GM12878 (cell line): ENCODE results near the gene LIMS2. TPM values are rescaled to one million over a fixed set of nuclear protein-coding genes. Genes with fewer than 3 reads are reported as not detected.

Source experiments
- ATAC-seq: fragments of 200-7000 bp; cut with Tn5 transposase; 3 replicates; pipeline ENCODE4 v1.9.1; 2020; ENCODE audit warnings: mild to moderate bottlenecking, moderate library complexity
- BruUV-seq: library from RNA; stranded (reverse); fragments of 400-500 nt; replicated peaks from 2 replicates; lab custom pipeline; 2021; lab: Mats Ljungman, UMichigan
- CTCF ChIA-PET: fragments of 300-600 bp; sonication (Branson Sonifier 250); formaldehyde crosslinking; extraction: SDS; loops from one replicate; lab custom pipeline; 2021; ENCODE audit warnings: inconsistent platforms; lab: Yijun Ruan, JAX
- POLR2A ChIA-PET: fragments of 350-600 bp; formaldehyde crosslinking; extraction: SDS; loops from one replicate; lab custom pipeline; 2021; ENCODE audit warnings: inconsistent platforms; lab: Charles Lee
- RAD21 ChIA-PET: fragments of 300-600 bp; sonication (Branson Sonifier 250); formaldehyde crosslinking; loops from one replicate; lab custom pipeline; 2023; ENCODE audit warnings: antibody characterized with exemption; ENCODE audit not compliant: unreplicated experiment; lab: Charles Lee
- SMC1A ChIA-PET: fragments of 300-600 bp; sonication (Branson Sonifier 250); formaldehyde crosslinking; loops from one replicate; lab custom pipeline; 2023; ENCODE audit not compliant: unreplicated experiment, uncharacterized antibody; lab: Charles Lee
- DNase-seq: peaks from one replicate; pipeline ENCODE4 v3.0.0-alpha.2; 2011; ENCODE audit warnings: low read depth, low spot score
- FAIRE-seq: peaks from 3 replicates; lab custom pipeline; 2011; peaks lifted over from hg19 to GRCh38; lab: Jason Lieb, UNC
- H2AFZ ChIP-seq: 2 replicates; pipeline ENCODE4 v1.6.0; 2011; ENCODE audit warnings: low read depth, low read length, control low read depth; ENCODE audit not compliant: control insufficient read depth
- H3K27ac ChIP-seq: 2 replicates; pipeline ENCODE4 v1.5.1; 2011; ENCODE audit warnings: control low read depth; ENCODE audit not compliant: control insufficient read depth, insufficient read depth
- H3K27me3 ChIP-seq, 2 experiments: replicated peaks in 1 of 2; 2 replicates each; pipeline versions ENCODE4 v1.6.0 to v1.6.1; 2011; ENCODE audit warnings: low read length in 1 of 2; ENCODE audit not compliant: control insufficient read depth in 2 of 2, insufficient read depth in 2 of 2
- H3K36me3 ChIP-seq, 2 experiments: 2 replicates each; pipeline ENCODE4 v1.5.1; 2011; ENCODE audit warnings: low read length in 1 of 2; ENCODE audit not compliant: control insufficient read depth in 2 of 2, insufficient read depth in 2 of 2
- H3K4me1 ChIP-seq: 2 replicates; pipeline ENCODE4 v1.6.1; 2011; ENCODE audit warnings: mild to moderate bottlenecking, low read length, moderate library complexity, mixed read lengths; ENCODE audit not compliant: control insufficient read depth, insufficient read depth
- H3K4me2 ChIP-seq: 2 replicates; pipeline ENCODE4 v1.6.0; 2011; ENCODE audit warnings: control low read depth; ENCODE audit not compliant: control insufficient read depth, insufficient read depth
- H3K4me3 ChIP-seq: fragments of 200-600 bp; sonication (generic); 2 replicates; pipeline ENCODE4 v1.5.1; 2016
- H3K79me2 ChIP-seq: 2 replicates; pipeline ENCODE4 v1.6.0; 2011; ENCODE audit warnings: low read length; ENCODE audit not compliant: control insufficient read depth, insufficient read depth
- H3K9ac ChIP-seq: 2 replicates; pipeline ENCODE4 v1.8.0; 2011; ENCODE audit warnings: low read length, control low read depth, mixed read lengths; ENCODE audit not compliant: control insufficient read depth, insufficient read depth
- H3K9me3 ChIP-seq: replicated peaks from 3 replicates; pipeline ENCODE4 v1.5.1; 2011; ENCODE audit warnings: mild to moderate bottlenecking, low read length; ENCODE audit not compliant: control insufficient read depth, insufficient read depth
- H4K20me1 ChIP-seq: 2 replicates; pipeline ENCODE4 v1.6.0; 2011; ENCODE audit not compliant: control insufficient read depth, insufficient read depth
- ATF3 ChIP-seq: IDR thresholded peaks from 2 replicates; pipeline ENCODE4 v1.6.1; 2011; ENCODE audit warnings: low read depth, mild to moderate bottlenecking, low read length, moderate library complexity, borderline replicate concordance; ENCODE audit errors: extremely low read depth
- BACH1 ChIP-seq: fragments of 450-650 bp; IDR thresholded peaks from 2 replicates; pipeline ENCODE4 v1.6.1; 2017; ENCODE audit warnings: mild to moderate bottlenecking, borderline replicate concordance
- CUX1 ChIP-seq: IDR thresholded peaks from 2 replicates; pipeline ENCODE4 v1.6.1; 2012; ENCODE audit warnings: improper control_type of control experiment, low read depth, low read length; ENCODE audit not compliant: insufficient replicate concordance
- MEF2A ChIP-seq: IDR thresholded peaks from 2 replicates; pipeline ENCODE4 v1.6.1; 2011; ENCODE audit warnings: low read depth, mild to moderate bottlenecking, low read length, moderate library complexity; ENCODE audit not compliant: insufficient read depth
- MYC ChIP-seq: IDR thresholded peaks from 2 replicates; pipeline ENCODE4 v1.6.1; 2011; ENCODE audit warnings: mild to moderate bottlenecking, low read length, moderate library complexity, inconsistent platforms; ENCODE audit not compliant: insufficient read depth, insufficient replicate concordance, insufficient read length, severe bottlenecking
- RAD21 ChIP-seq: IDR thresholded peaks from 2 replicates; pipeline ENCODE4 v1.6.1; 2011; ENCODE audit warnings: mild to moderate bottlenecking, low read depth, low read length, moderate library complexity; ENCODE audit not compliant: insufficient read depth
- RAD51 ChIP-seq: fragments of 450-650 bp; IDR thresholded peaks from 2 replicates; pipeline ENCODE4 v1.6.1; 2016; ENCODE audit warnings: moderate library complexity, mild to moderate bottlenecking, inconsistent platforms
- SMAD5 ChIP-seq: IDR thresholded peaks from 2 replicates; pipeline ENCODE4 v1.6.1; 2016; ENCODE audit warnings: antibody characterized with exemption, low read depth
- TBL1XR1 ChIP-seq: IDR thresholded peaks from 2 replicates; pipeline ENCODE4 v1.6.1; 2012; ENCODE audit warnings: low read depth, low read length, improper control_type of control experiment
- ZZZ3 ChIP-seq: IDR thresholded peaks from 2 replicates; pipeline ENCODE4 v1.6.1; 2011; ENCODE audit warnings: low read depth; ENCODE audit not compliant: control insufficient read depth, insufficient read length
- WGBS: methylation state at CpG from one replicate; pipeline ENCODE4 v1.1.6; 2016; ENCODE audit warnings: low lambda C conversion rate; ENCODE audit not compliant: insufficient replicate concordance, insufficient coverage; ENCODE audit errors: missing lambda C conversion rate; 5-methylcytosine and 5-hydroxymethylcytosine counted together
- in situ Hi-C: fragments of 300-500 bp; cut with MboI; formaldehyde crosslinking; loops from 9 replicates; pipeline ENCODE4 v1.14.3; 2018; ENCODE audit warnings: mixed read lengths
- intact Hi-C: fragments of 100-400 bp; cut with micrococcal nuclease; formaldehyde crosslinking; loops from one replicate; pipeline ENCODE4 v1.14.2; 2022; ENCODE audit not compliant: unreplicated experiment
- polyA plus RNA-seq, 11 experiments: library from polyadenylated mRNA; depleted of rRNA in 4 of 11; unstranded in 6 of 11; stranded (reverse) in 5 of 11; fragments of >200 nt; fragmentation: Nextera tagmentation in 4 of 11; fragmentation: Illumina TruSeq in 1 of 11; extraction: Ambion mirVana in 4 of 11; extraction: Trizol in 1 of 11; gene quantifications; 1 replicate in 1 of 11; 2 replicates in 10 of 11; pipeline versions ENCODE4 v1.2.1 to v1.2.3, GENCODE V29; 2011 to 2016; ENCODE audit warnings: inconsistent platforms in 2 of 11, missing spikeins in 2 of 11, low read depth in 1 of 11
- total RNA-seq, 4 experiments: library from RNA; depleted of rRNA in 3 of 4; stranded (reverse); fragments of >200 nt in 3 of 4; fragmentation: Illumina TruSeq in 1 of 4; extraction: Trizol in 1 of 4; gene quantifications; 2 replicates each; pipeline versions ENCODE4 v1.2.1 to v1.2.3, GENCODE V29; 2013 to 2021
- TF ChIP-seq, protein P1 (sequence below): IDR thresholded peaks from 2 replicates; pipeline ENCODE4 v1.6.1; 2012; ENCODE audit warnings: low read depth, low read length, improper control_type of control experiment
- TF ChIP-seq, protein P2 (sequence below): fragments of 450-650 bp; IDR thresholded peaks from 2 replicates; pipeline ENCODE4 v1.6.1; 2017; ENCODE audit warnings: mild to moderate bottlenecking, low read depth, inconsistent platforms; ENCODE audit not compliant: poor library complexity, severe bottlenecking

The LIMS2 gene
- total and polyA plus RNA-seq, 10 of the 15 experiments (the other 5 are each of a cell fraction or from before 2014, with no cell fraction given): 0.06 to 0.81 (median 0.16) TPM; not detected in 2

DNA sequence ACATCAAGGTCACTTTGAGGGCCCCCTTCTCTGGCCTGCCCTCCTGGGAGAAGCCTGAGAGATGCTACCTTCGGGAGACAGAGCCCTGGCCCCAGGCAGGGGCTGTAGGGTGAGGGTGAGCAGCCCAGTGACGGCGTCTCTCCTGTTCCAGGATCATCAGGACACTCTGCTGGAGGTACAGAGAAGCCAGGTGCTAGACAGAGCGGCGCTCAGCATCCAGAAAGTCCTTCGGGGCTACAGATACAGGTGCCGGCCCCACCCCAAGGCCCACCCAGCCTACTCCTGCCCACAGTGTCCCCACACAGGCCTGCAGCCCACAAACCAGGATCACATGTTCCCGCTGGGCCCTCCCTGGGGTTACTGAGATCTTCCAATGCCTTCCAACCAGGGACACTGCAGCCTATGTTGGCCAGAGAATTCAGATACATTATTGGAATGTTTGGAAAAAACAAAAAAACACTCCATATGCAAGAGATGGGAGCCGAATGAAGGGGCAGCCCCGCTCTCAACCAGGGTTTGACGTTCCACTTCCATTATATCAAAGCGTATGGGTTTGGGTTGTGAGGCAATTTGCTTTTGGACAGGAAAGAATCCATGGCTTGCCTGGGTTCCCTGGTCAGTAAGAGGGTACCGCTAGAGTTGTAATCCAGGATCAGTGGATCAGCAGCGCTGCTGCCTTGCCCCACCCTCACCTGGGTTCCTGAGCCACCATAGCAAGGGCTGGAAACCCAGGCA is 78.9 kb downstream of the LIMS2 start (continued):
- TF ChIP-seq, protein P1, sequence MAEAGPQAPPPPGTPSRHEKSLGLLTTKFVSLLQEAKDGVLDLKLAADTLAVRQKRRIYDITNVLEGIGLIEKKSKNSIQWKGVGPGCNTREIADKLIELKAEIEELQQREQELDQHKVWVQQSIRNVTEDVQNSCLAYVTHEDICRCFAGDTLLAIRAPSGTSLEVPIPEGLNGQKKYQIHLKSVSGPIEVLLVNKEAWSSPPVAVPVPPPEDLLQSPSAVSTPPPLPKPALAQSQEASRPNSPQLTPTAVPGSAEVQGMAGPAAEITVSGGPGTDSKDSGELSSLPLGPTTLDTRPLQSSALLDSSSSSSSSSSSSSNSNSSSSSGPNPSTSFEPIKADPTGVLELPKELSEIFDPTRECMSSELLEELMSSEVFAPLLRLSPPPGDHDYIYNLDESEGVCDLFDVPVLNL: no peak
- TF ChIP-seq, protein P2, sequence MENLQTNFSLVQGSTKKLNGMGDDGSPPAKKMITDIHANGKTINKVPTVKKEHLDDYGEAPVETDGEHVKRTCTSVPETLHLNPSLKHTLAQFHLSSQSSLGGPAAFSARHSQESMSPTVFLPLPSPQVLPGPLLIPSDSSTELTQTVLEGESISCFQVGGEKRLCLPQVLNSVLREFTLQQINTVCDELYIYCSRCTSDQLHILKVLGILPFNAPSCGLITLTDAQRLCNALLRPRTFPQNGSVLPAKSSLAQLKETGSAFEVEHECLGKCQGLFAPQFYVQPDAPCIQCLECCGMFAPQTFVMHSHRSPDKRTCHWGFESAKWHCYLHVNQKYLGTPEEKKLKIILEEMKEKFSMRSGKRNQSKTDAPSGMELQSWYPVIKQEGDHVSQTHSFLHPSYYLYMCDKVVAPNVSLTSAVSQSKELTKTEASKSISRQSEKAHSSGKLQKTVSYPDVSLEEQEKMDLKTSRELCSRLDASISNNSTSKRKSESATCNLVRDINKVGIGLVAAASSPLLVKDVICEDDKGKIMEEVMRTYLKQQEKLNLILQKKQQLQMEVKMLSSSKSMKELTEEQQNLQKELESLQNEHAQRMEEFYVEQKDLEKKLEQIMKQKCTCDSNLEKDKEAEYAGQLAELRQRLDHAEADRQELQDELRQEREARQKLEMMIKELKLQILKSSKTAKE: no peak

- ChIA-PET SMC1A (no interaction called here), RAD21 (no interaction called here), POLR2A (interaction anchor here (0.5 kb wide), 1 partner anchor 274 kb away, joined by 3 read pairs; no protein-coding TSS in a partner anchor), CTCF (interaction anchor here (4.5 kb wide), 1 partner anchor 56 kb away, joined by 90 read pairs; no protein-coding TSS in a partner anchor)
- Histone ChIP-seq H3K4me1 (no peaks in the 10 kb centered on the region), H3K9ac (no peak overlapping the region), H2AFZ (no peak overlapping the region), H4K20me1 (no peaks in the 10 kb centered on the region), H3K79me2 (no peaks in the 10 kb centered on the region), H3K27me3 (no peaks in the 10 kb centered on the region), H3K4me3 (no peak overlapping the region), H3K27ac (no peak overlapping the region), H3K4me2 (no peak overlapping the region), H3K36me3 (no peaks in the 10 kb centered on the region), H3K9me3 (no peaks in the 10 kb centered on the region)
- in situ Hi-C loops (no loop called here), intact Hi-C loops (no loop called here)
- DNase-seq (no peak), FAIRE-seq (no peak), ATAC-seq (no peak)
- no TSS peak for BruUV-seq
- 80% methylated on average over 10 of the region's 10 CpGs for WGBS
- no peak for TF ChIP-seq SMAD5
- TF ChIP-seq BACH1: no peak
- TF ChIP-seq MYC: no peak
- no peak for TF ChIP-seq CUX1
- no peak for TF ChIP-seq TBL1XR1
- no peak for TF ChIP-seq RAD21
- no peak for TF ChIP-seq MEF2A
- no peak for TF ChIP-seq ATF3
- no peak for TF ChIP-seq RAD51
- no peak for TF ChIP-seq ZZZ3
These were observed 81.2 kb downstream of the LIMS2 start for GRCh38 chr2:127594116-127594591.
